Adrenal gland (tissue), 12 donors: ENCODE measurements around the gene CELSR3. TPM values are rescaled to one million over a fixed set of nuclear protein-coding genes. Genes with fewer than 3 reads are reported as not detected.
A peak's percentile ranks its signal among the peaks of the same experiment; 100 is the strongest.

Experiments
- DNase-seq, 7 donors: peaks; one replicate each; pipeline ENCODE4 v3.0.0-alpha.2; 2019 to 2020
- H3K27ac ChIP-seq, 5 donors: fragments of 200-600 bp; sonication (generic) in 4 of 5; 1 replicate in 3 of 5; 2 replicates in 2 of 5; pipeline versions ENCODE4 v1.5.1 to v1.8.0; 2016 to 2020; ENCODE audit warnings: mild to moderate bottlenecking in 1 of 5
- H3K27me3 ChIP-seq: fragments of 200-600 bp; 2 replicates; pipeline ENCODE4 v1.8.0; 2021
- H3K36me3 ChIP-seq, 2 donors: fragments of 200-600 bp; replicated peaks in 1 of 2; 1 replicate in 1 of 2; 2 replicates in 1 of 2; pipeline versions ENCODE4 v1.5.1 to v1.8.0; 2018 to 2022
- H3K4me1 ChIP-seq, 2 donors: fragments of 200-600 bp; replicated peaks in 1 of 2; 1 replicate in 1 of 2; 2 replicates in 1 of 2; pipeline versions ENCODE4 v1.5.1 to v1.8.0; 2018 to 2021
- H3K4me3 ChIP-seq, 4 donors: fragments of 200-600 bp; sonication (generic) in 3 of 4; one replicate each; pipeline ENCODE4 v1.5.1; 2016 to 2018
- H3K9me3 ChIP-seq, 3 donors: fragments of 200-600 bp; sonication (generic) in 1 of 3; replicated peaks in 1 of 3; 1 replicate in 2 of 3; 2 replicates in 1 of 3; pipeline versions ENCODE4 v1.5.1 to v1.8.0; 2016 to 2021
- POLR2A ChIP-seq, 2 donors: fragments of 450-650 bp; IDR thresholded peaks; one replicate each; pipeline ENCODE4 v1.6.1; 2017; ENCODE audit warnings: antibody characterized with exemption in 2 of 2, mild to moderate bottlenecking in 2 of 2, moderate library complexity in 1 of 2
- WGBS, 4 donors: extraction: QIAGEN DNeasy Blood & Tissue Kit in 2 of 4; methylation state at CpG; one replicate each; pipeline versions ENCODE4 v1.1.5 to v1.1.7; 2013 to 2017; 5-methylcytosine and 5-hydroxymethylcytosine counted together
- intact Hi-C, 2 donors: fragments of 100-400 bp; cut with DNase I; formaldehyde crosslinking; loops; one replicate each; pipeline versions ENCODE4 v1.14.1 to v1.15.0; 2022 to 2023
- polyA plus RNA-seq, 3 donors: library from polyadenylated mRNA; stranded (reverse); fragments of 200-250 nt in 2 of 3; fragments of 350-450 nt in 1 of 3; fragmentation: Illumina TruSeq in 1 of 3; extraction: RNeasy Lipid Tissue Mini Kit (QIAGEN cat#74804) in 1 of 3; gene quantifications; one replicate each; pipeline ENCODE4 v1.2.3, GENCODE V29; 2013 to 2014
- total RNA-seq, 9 donors: library from RNA; depleted of rRNA in 4 of 9; stranded (reverse); fragments of >200 nt in 4 of 9; fragments of 120-200 nt in 1 of 9; fragmentation: NEBNext Ultra II Directional in 1 of 9; extraction: Animal tissue kit (Norgen Biotek cat#: 25700) in 1 of 9; gene quantifications; one replicate each; pipeline versions ENCODE4 v1.1.0 to v1.2.4, GENCODE V29; 2013 to 2023
- TF ChIP-seq, protein P1 (sequence below), 6 experiments: fragments of 450-650 bp in 4 of 6; fragments of 200-600 bp in 2 of 6; sonication (generic) in 1 of 6; IDR thresholded peaks; 1 replicate in 5 of 6; 2 replicates in 1 of 6; pipeline versions ENCODE4 v1.5.1 to v1.8.0; 2016 to 2021; ENCODE audit warnings: antibody characterized with exemption in 6 of 6, mild to moderate bottlenecking in 2 of 6, moderate library complexity in 1 of 6
- donor health status: healthy with polysubstance abuse.
- donor health status: Bipolar disorder and iron deficiency.
- donor health status: DM: yes; HTN: yes; CAD: no.
- donor health status: DM: no; HTN: no; CAD: no.
- donor health status: DM: no; HTN: no; CAD: no.
- donor health status: DM: yes; HTN: yes; CAD: no.

CELSR3 gene
- total and polyA plus RNA-seq, 12 donors, result 0.78 to 23.5 (median 1.9) TPM

DNA sequence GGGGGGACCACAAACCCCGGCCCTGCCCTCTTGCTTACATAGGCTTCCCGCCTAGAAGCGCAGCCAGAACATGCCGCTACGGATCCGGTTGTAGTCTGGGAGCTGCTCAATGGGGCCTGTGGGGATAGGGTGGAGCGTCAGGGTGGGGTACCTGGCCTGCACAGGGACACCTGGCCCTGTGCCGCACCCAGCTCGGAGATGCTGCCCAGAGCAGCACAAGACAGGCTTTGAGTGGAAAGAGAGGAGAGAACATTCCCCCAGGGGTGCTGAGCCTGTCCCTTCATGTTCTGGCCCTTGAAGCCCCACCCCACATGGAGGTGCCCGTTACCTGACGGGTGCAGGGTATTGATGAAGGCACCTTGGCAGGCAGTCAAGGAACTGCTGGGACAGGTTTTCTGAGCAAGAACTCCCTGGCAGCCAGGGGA is 63.6 kb downstream of the CELSR3 start:
- Histone ChIP-seq H3K4me3 (no peak overlapping the region), H3K4me1 (peaks cover 8 to 17% of the 10 kb centered on the region in 2 donors), H3K27ac (peak overlapping the region in 2 of 5 donors; percentile 59 to 77), H3K9me3 (no peaks in the 10 kb centered on the region), H3K27me3 (no peaks in the 10 kb centered on the region), H3K36me3 (peaks cover 0 to 59% of the 10 kb centered on the region in 2 donors)
- intact Hi-C loops, result no loop called here
- WGBS, 4 donors, result 75 to 88% (median 84%) methylated on average over 6 to 11 of the region's 11 CpGs
- no peak for DNase-seq
- no peak for TF ChIP-seq POLR2A (IDR thresholded peaks at IDR 0.05)
- TF ChIP-seq, protein P1, sequence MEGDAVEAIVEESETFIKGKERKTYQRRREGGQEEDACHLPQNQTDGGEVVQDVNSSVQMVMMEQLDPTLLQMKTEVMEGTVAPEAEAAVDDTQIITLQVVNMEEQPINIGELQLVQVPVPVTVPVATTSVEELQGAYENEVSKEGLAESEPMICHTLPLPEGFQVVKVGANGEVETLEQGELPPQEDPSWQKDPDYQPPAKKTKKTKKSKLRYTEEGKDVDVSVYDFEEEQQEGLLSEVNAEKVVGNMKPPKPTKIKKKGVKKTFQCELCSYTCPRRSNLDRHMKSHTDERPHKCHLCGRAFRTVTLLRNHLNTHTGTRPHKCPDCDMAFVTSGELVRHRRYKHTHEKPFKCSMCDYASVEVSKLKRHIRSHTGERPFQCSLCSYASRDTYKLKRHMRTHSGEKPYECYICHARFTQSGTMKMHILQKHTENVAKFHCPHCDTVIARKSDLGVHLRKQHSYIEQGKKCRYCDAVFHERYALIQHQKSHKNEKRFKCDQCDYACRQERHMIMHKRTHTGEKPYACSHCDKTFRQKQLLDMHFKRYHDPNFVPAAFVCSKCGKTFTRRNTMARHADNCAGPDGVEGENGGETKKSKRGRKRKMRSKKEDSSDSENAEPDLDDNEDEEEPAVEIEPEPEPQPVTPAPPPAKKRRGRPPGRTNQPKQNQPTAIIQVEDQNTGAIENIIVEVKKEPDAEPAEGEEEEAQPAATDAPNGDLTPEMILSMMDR (IDR thresholded peaks at IDR 0.05), result no peak

DNA sequence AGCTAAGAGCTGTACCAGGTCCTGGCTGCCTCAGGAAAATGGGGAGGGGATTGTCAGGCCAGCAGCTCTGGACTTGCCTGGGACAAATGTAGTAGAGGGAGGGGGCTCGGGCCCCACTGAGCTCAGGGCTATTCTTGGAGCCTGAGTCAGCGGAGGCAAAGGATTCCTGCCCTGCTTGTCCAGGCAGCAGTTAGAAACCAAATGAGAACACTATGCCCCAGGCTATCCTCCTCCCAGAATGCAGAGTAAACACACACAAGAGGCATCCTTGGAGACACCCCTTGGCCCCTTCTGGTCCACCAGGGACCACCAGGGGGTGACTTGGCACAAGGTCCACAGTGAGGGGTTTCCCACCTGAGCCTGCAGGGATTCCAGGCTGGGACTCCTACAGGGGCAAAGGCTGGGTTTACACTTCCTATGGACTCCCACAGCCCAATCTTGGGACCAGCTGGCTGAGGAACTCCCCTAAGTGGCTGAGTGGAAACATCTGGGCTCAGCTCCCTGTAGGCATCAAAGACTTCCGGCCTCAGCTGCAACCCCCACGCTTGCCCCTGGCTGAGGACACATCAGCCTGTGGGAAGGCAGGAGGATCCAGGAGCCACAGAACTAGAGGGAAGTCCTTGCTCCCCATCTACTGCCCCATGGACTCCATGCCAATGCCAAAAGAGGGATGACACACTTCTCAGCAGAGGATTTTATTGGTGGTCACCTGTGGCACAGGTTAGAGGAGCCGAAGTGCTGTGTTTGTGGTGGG is 64.2 kb downstream of the CELSR3 start:
- no peaks in the 10 kb centered on the region for H3K9me3 ChIP-seq
- peaks cover 8 to 17% of the 10 kb centered on the region in 2 donors for H3K4me1 ChIP-seq
- intact Hi-C loops, result no loop called here
- no peaks in the 10 kb centered on the region for H3K27me3 ChIP-seq
- 49 to 60% (median 55%) methylated on average over 3 to 5 of the region's 5 CpGs for WGBS, 4 donors
- no peak for TF ChIP-seq POLR2A (IDR thresholded peaks at IDR 0.05)
- TF ChIP-seq, protein P1 (IDR thresholded peaks at IDR 0.05), result no peak
- H3K27ac ChIP-seq, result peak overlapping the region in 2 of 5 donors; percentile 59 to 77
- peaks cover 0 to 53% of the 10 kb centered on the region in 2 donors for H3K36me3 ChIP-seq
- no peak overlapping the region for H3K4me3 ChIP-seq
- peak in 2 of 7 donors; percentile 37 to 40 for DNase-seq

DNA sequence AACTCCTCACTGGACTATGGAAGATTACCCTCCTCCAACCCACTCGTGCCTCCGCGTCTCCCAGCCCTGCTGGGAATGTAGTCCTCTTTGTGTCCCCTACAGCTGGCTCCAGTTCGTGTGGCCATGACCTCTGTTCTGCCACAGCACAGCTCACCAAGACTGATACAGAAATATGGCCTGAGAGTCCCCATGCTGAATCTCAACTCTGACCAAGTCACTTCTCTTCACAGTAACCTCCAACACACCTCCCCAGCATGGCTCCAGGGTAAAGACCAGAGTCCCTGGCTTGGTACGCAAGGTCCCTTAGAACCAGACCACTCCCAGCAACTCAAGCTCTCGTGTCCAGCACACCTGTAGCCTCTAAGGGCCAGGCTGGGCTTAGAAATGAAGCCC is 65.3 kb downstream of the CELSR3 start:
- H3K9me3 ChIP-seq, result no peaks in the 10 kb centered on the region
- no peak overlapping the region for H3K4me3 ChIP-seq
- intact Hi-C loops, result no loop called here
- peak overlapping the region in 2 of 5 donors; percentile 59 to 77 for H3K27ac ChIP-seq
- TF ChIP-seq POLR2A (IDR thresholded peaks at IDR 0.05), result no peak
- TF ChIP-seq, protein P1 (IDR thresholded peaks at IDR 0.05), result no peak
- H3K4me1 ChIP-seq, result peaks cover 8 to 12% of the 10 kb centered on the region in 2 donors
- DNase-seq, result no peak
- peaks cover 0 to 42% of the 10 kb centered on the region in 2 donors for H3K36me3 ChIP-seq
- no peaks in the 10 kb centered on the region for H3K27me3 ChIP-seq
- WGBS, 4 donors, result 73 to 77% (median 75%) methylated on average over 6 of the region's 6 CpGs

DNA sequence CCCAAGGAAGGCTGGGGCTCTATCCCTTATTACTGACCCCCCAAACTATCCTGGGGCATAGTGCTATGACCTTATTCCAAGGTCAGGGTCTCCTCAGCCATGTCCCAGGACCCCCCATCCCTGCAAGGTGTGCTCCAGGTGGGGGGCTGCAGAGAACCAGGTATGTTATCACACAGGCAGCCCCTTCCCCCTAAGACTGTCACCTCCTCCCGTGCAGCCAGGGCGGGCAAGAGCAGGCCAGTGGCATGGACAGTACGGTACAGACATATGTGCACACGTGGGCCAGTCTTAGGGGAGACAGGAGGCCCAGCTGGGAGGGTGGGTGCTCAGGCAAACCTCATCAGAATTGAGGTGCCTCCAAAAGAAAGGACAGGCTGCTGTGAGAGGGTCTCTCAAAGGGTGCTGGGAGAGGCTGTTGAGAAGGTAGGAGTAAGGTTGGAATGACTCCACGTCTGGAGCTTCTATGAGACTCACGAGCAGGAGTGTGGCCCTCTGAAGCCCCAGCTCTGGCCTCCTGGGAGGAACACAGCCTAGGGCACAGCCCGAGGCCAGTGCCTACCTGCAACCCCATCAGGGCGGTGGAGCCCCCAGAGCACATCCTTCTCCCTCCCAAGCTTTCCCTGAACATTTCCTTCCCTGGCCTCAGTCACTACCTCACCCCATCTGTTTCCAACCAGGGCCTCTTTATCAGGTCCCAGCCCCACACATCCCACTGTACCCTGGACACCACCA is 65.8 kb downstream of the CELSR3 start:
- intact Hi-C loops, result no loop called here
- Histone ChIP-seq H3K4me1 (peaks cover 8 to 12% of the 10 kb centered on the region in 2 donors), H3K27ac (peak overlapping the region in 1 of 5 donors; percentile 77)

More for the DNA sequence above, 65.8 kb downstream of the CELSR3 start:
- no peaks in the 10 kb centered on the region for H3K27me3 ChIP-seq
- no peak for DNase-seq
- no peaks in the 10 kb centered on the region for H3K9me3 ChIP-seq
- no peak for TF ChIP-seq POLR2A (IDR thresholded peaks at IDR 0.05)
- TF ChIP-seq, protein P1 (IDR thresholded peaks at IDR 0.05), result no peak
- H3K4me3 ChIP-seq, result no peak overlapping the region
- 75 to 85% (median 79%) methylated on average over 6 to 8 of the region's 8 CpGs for WGBS, 4 donors
- H3K36me3 ChIP-seq, result peaks cover 0 to 37% of the 10 kb centered on the region in 2 donors
